Neural progenitor cell (in vitro differentiated cells): Measurements from ENCODE around the gene NR2F6. TPM values are rescaled to one million over a fixed set of nuclear protein-coding genes. Genes with fewer than 3 reads are reported as not detected.

Source experiments
- DNase-seq: peaks from one replicate; pipeline ENCODE4 v3.0.0-alpha.2; 2016; ENCODE audit warnings: low spot score
- H2AFZ ChIP-seq: fragments of 200-600 bp; sonication (generic); replicated peaks from 2 replicates; pipeline ENCODE4 v1.6.1; 2016; ENCODE audit warnings: antibody characterized with exemption
- H3F3A ChIP-seq: fragments of 200-600 bp; sonication (generic); 2 replicates; pipeline ENCODE4 v1.6.1; 2016; ENCODE audit warnings: antibody characterized with exemption, low read depth
- H3K27ac ChIP-seq: fragments of 200-600 bp; sonication (generic); 2 replicates; pipeline ENCODE4 v1.5.1; 2016; ENCODE audit warnings: mild to moderate bottlenecking
- H3K27me3 ChIP-seq: fragments of 200-600 bp; sonication (generic); 2 replicates; pipeline ENCODE4 v1.6.1; 2016; ENCODE audit warnings: mild to moderate bottlenecking, moderate library complexity
- H3K36me3 ChIP-seq: fragments of 200-600 bp; sonication (generic); 2 replicates; pipeline ENCODE4 v1.5.1; 2016
- H3K4me1 ChIP-seq: fragments of 200-600 bp; sonication (generic); 2 replicates; pipeline ENCODE4 v1.6.1; 2016; ENCODE audit warnings: mixed run types
- H3K4me2 ChIP-seq: fragments of 200-600 bp; sonication (generic); 2 replicates; pipeline ENCODE4 v1.6.1; 2016
- H3K4me3 ChIP-seq: fragments of 200-600 bp; sonication (generic); 2 replicates; pipeline ENCODE4 v1.5.1; 2016
- H3K79me2 ChIP-seq: fragments of 200-600 bp; sonication (generic); 2 replicates; pipeline ENCODE4 v1.6.1; 2016; ENCODE audit warnings: low read depth
- H3K9ac ChIP-seq: fragments of 200-600 bp; sonication (generic); 2 replicates; pipeline ENCODE4 v1.6.1; 2016
- H3K9me3 ChIP-seq: fragments of 200-600 bp; sonication (generic); 2 replicates; pipeline ENCODE4 v1.5.1; 2016; ENCODE audit warnings: low read depth
- H4K20me1 ChIP-seq: fragments of 200-600 bp; sonication (generic); 2 replicates; pipeline ENCODE4 v1.6.1; 2016; ENCODE audit warnings: low read depth
- H3K27ac Mint-ChIP-seq: 3 replicates; pipeline ENCODE4 v1.8.0; 2021; ENCODE audit warnings: mixed read lengths
- H3K27me3 Mint-ChIP-seq: 2 replicates; pipeline ENCODE4 v1.8.0; 2022; ENCODE audit warnings: low read depth, mild to moderate bottlenecking, inconsistent platforms, moderate library complexity, mixed read lengths; ENCODE audit not compliant: insufficient read depth
- H3K36me3 Mint-ChIP-seq: 3 replicates; pipeline ENCODE4 v1.8.0; 2021; ENCODE audit warnings: mixed read lengths
- H3K4me1 Mint-ChIP-seq: 3 replicates; pipeline ENCODE4 v1.8.0; 2021; ENCODE audit warnings: mixed read lengths
- H3K4me3 Mint-ChIP-seq: 3 replicates; pipeline ENCODE4 v1.8.0; 2021; ENCODE audit warnings: mild to moderate bottlenecking, moderate library complexity, mixed read lengths
- H3K9me3 Mint-ChIP-seq: 3 replicates; pipeline ENCODE4 v1.8.0; 2020; ENCODE audit warnings: mixed read lengths
- EZH2 ChIP-seq: fragments of 200-600 bp; sonication (generic); IDR thresholded peaks from 2 replicates; pipeline ENCODE4 v1.6.1; 2017; ENCODE audit warnings: antibody characterized with exemption, mild to moderate bottlenecking, moderate library complexity
- EZH2phosphoT487 ChIP-seq: fragments of 200-600 bp; sonication (generic); IDR thresholded peaks from 2 replicates; pipeline ENCODE4 v1.6.1; 2017; ENCODE audit warnings: antibody characterized with exemption
- total RNA-seq: library from RNA; depleted of rRNA; stranded (reverse); fragments of >200 nt; gene quantifications from 2 replicates; pipeline ENCODE4 v1.2.3, GENCODE V29; 2015; ENCODE audit warnings: low replicate concordance
- TF ChIP-seq, protein P1 (sequence below): fragments of 200-600 bp; sonication (generic); IDR thresholded peaks from 2 replicates; pipeline ENCODE4 v1.5.1; 2017; ENCODE audit warnings: antibody characterized with exemption, mild to moderate bottlenecking

The NR2F6 gene
- total RNA-seq, 1 donor from 2014 or later = 14.3 TPM

DNA sequence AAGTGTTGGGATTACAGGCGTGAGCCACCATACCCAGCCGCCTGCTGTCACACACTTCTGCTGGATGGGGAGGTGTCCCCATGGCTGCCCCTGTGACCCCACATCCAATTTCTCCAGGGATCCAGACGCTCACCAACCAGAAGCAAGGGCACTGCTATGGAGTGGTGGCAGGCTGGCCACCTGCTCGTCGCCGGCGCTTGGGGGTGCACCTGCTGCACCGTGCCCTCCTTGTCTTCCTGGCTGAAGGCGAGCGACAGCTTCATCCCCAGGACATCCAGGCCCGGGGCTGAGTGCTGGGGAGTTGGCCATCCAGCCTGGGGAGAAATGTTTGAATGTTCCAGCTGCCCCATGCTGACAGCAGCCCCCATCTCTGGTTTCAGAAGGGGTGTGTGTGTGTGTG, 40.5 kb upstream of the NR2F6 start:
- Histone ChIP-seq H3K36me3 (no peaks in the 10 kb centered on the region), H3K9me3 (no peaks in the 10 kb centered on the region), H3K9ac (no peak overlapping the region), H3K4me1 (no peaks in the 10 kb centered on the region), H2AFZ (no peak overlapping the region), H3K27me3 (peaks cover 13% of the 10 kb centered on the region), H3K27ac (no peak overlapping the region), H4K20me1 (no peaks in the 10 kb centered on the region), H3F3A (peaks cover 28% of the 10 kb centered on the region), H3K4me3 (no peak overlapping the region), H3K4me2 (no peak overlapping the region), H3K79me2 (no peaks in the 10 kb centered on the region)
- peaks cover 5% of the 10 kb centered on the region for H3K4me1 Mint-ChIP-seq
- H3K4me3 Mint-ChIP-seq = no peak overlapping the region
- peaks cover 4% of the 10 kb centered on the region for H3K27me3 Mint-ChIP-seq
- TF ChIP-seq, protein P1, sequence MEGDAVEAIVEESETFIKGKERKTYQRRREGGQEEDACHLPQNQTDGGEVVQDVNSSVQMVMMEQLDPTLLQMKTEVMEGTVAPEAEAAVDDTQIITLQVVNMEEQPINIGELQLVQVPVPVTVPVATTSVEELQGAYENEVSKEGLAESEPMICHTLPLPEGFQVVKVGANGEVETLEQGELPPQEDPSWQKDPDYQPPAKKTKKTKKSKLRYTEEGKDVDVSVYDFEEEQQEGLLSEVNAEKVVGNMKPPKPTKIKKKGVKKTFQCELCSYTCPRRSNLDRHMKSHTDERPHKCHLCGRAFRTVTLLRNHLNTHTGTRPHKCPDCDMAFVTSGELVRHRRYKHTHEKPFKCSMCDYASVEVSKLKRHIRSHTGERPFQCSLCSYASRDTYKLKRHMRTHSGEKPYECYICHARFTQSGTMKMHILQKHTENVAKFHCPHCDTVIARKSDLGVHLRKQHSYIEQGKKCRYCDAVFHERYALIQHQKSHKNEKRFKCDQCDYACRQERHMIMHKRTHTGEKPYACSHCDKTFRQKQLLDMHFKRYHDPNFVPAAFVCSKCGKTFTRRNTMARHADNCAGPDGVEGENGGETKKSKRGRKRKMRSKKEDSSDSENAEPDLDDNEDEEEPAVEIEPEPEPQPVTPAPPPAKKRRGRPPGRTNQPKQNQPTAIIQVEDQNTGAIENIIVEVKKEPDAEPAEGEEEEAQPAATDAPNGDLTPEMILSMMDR = no peak
- no peak for TF ChIP-seq EZH2phosphoT487
- TF ChIP-seq EZH2 = no peak
- no peaks in the 10 kb centered on the region for H3K9me3 Mint-ChIP-seq
- H3K27ac Mint-ChIP-seq = no peak overlapping the region
- no peaks in the 10 kb centered on the region for H3K36me3 Mint-ChIP-seq
- DNase-seq = no peak

DNA sequence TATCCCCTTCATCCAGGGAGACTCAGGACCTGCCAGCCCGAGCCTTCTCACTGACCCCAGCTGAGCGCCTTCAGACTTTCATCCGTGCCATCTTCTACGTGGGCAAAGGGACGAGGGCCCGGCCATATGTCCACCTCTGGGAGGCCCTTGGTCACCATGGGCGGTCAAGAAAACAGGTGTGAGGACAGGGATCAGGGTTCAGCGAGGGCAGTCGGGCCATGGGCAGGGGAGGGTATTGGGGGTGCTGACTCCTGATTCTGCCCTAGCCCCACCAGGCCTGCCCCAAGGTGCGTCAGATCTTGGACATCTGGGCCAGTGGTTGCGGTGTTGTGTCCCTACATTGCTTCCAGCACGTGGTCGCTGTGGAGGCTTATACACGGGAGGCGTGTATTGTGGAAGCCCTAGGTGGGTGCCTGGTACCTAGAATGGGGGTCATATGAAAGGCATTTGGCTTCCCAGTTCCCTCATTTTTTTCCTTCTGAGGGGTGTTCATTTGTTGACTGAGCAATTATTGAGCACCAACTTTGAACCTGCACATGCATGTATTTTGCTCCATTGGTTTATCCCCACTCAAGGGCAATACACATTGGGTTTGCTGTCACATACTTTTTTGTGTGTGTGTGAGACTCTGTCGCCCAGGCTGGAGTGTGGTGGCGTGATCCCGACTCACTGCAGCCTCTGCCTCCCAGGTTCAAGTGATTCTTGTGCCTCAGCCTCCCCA, 39.9 kb upstream of the NR2F6 start:
- Histone ChIP-seq H3K4me3 (no peak overlapping the region), H3K9me3 (no peaks in the 10 kb centered on the region), H3K79me2 (no peaks in the 10 kb centered on the region), H3K4me2 (no peak overlapping the region), H3K27ac (no peak overlapping the region), H3K4me1 (no peaks in the 10 kb centered on the region), H2AFZ (no peak overlapping the region), H3K27me3 (peaks cover 18% of the 10 kb centered on the region), H3F3A (peaks cover 28% of the 10 kb centered on the region), H4K20me1 (no peaks in the 10 kb centered on the region), H3K36me3 (no peaks in the 10 kb centered on the region), H3K9ac (no peak overlapping the region)
- Mint-ChIP-seq H3K9me3 (no peaks in the 10 kb centered on the region), H3K4me1 (peaks cover 5% of the 10 kb centered on the region), H3K27ac (peak overlapping the region; percentile 14), H3K27me3 (peaks cover 6% of the 10 kb centered on the region), H3K36me3 (no peaks in the 10 kb centered on the region), H3K4me3 (no peak overlapping the region)
- DNase-seq = no peak
- TF ChIP-seq EZH2 (no peak), EZH2phosphoT487 (no peak)
- TF ChIP-seq, protein P1 = no peak

DNA sequence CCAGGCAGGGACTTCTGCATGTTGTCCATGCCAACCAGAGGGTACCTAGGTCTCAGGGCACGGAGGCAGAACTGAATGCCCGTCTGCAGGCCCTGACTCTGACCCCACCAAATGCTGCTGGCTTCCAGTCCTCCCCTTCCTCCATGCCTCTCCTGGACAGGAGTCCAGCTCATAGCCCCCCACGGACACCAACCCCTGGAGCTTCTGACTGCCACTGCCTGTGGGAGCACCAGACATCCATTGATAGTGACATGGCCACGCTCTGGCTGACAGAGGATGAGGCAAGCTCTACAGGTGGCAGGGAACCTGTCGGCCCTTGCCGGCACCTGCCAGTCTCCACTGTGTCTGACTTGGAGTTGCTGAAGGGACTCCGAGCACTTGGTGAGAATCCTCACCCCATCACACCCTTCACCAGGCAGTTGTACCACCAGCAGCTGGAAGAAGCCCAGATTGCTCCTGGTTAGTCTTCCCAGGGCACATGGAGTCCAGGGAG, 37.8 kb upstream of the NR2F6 start:
- Mint-ChIP-seq H3K36me3 (peaks cover 2% of the 10 kb centered on the region), H3K27me3 (peaks cover 7% of the 10 kb centered on the region), H3K4me1 (peaks cover 5% of the 10 kb centered on the region), H3K27ac (peak overlapping the region; percentile 69), H3K9me3 (no peaks in the 10 kb centered on the region), H3K4me3 (peak overlapping the region; percentile 38)
- no peak overlapping the region for H3K27ac ChIP-seq
- no peaks in the 10 kb centered on the region for H3K4me1 ChIP-seq
- H3K27me3 ChIP-seq = peaks cover 18% of the 10 kb centered on the region
- no peak overlapping the region for H2AFZ ChIP-seq
- H3K79me2 ChIP-seq = no peaks in the 10 kb centered on the region
- no peaks in the 10 kb centered on the region for H3K36me3 ChIP-seq
- no peak overlapping the region for H3K9ac ChIP-seq
- H3F3A ChIP-seq = peaks cover 31% of the 10 kb centered on the region
- no peak overlapping the region for H3K4me3 ChIP-seq
- H4K20me1 ChIP-seq = no peaks in the 10 kb centered on the region
- no peak overlapping the region for H3K4me2 ChIP-seq
- no peak for DNase-seq
- TF ChIP-seq EZH2phosphoT487 (no peak), EZH2 (no peak)
- TF ChIP-seq, protein P1 = no peak
- no peaks in the 10 kb centered on the region for H3K9me3 ChIP-seq
